AG04450 (cell line): ENCODE results near the gene PTPN3. TPM values are rescaled to one million over a fixed set of nuclear protein-coding genes. Genes with fewer than 3 reads are reported as not detected.
"Not testable (repeated sequence)": the region's sequence is repeated elsewhere in the genome, so short reads cannot be mapped to it uniquely, and the experiment has no call there.

ENCODE experiments used
- CTCF ChIA-PET: fragments of 300-600, 350-600 bp; formaldehyde crosslinking; extraction: SDS; loops from one replicate; lab custom pipeline; 2022; ENCODE audit warnings: antibody characterized with exemption, inconsistent platforms; lab: Charles Lee
- POLR2A ChIA-PET: fragments of 350-600 bp; formaldehyde crosslinking; extraction: SDS; loops from one replicate; lab custom pipeline; 2021; ENCODE audit warnings: antibody characterized with exemption, inconsistent platforms; lab: Yijun Ruan, JAX
- DNase-seq: peaks from one replicate; pipeline ENCODE4 v3.0.0-alpha.2; 2011; ENCODE audit warnings: low read depth, low spot score
- H3K27ac ChIP-seq: one replicate; pipeline ENCODE4 v1.5.1; 2012; ENCODE audit warnings: low read depth, low read length, control low read depth
- H3K27me3 ChIP-seq: one replicate; pipeline ENCODE4 v1.6.0; 2012; ENCODE audit warnings: low read length; ENCODE audit not compliant: control insufficient read depth, insufficient read depth
- H3K4me3 ChIP-seq: 2 replicates; pipeline ENCODE4 v1.5.1; 2011; ENCODE audit warnings: mild to moderate bottlenecking, low read depth, low read length, control low read depth
- H3K9me3 ChIP-seq: 2 replicates; pipeline ENCODE4 v1.5.1; 2012; ENCODE audit warnings: low read length; ENCODE audit not compliant: control insufficient read depth, insufficient read depth
- polyA plus RNA-seq: library from polyadenylated mRNA; depleted of rRNA; stranded (reverse); fragments of >200 nt; gene quantifications from 2 replicates; pipeline ENCODE4 v1.2.3, GENCODE V29; 2011
- TF ChIP-seq, protein P1 (sequence below): IDR thresholded peaks from 2 replicates; pipeline ENCODE4 v1.5.1; 2011; ENCODE audit warnings: low read depth, low read length, control low read depth, inconsistent platforms

Gene PTPN3
- polyA plus RNA-seq, 1 experiment: 1.4 TPM

DNA sequence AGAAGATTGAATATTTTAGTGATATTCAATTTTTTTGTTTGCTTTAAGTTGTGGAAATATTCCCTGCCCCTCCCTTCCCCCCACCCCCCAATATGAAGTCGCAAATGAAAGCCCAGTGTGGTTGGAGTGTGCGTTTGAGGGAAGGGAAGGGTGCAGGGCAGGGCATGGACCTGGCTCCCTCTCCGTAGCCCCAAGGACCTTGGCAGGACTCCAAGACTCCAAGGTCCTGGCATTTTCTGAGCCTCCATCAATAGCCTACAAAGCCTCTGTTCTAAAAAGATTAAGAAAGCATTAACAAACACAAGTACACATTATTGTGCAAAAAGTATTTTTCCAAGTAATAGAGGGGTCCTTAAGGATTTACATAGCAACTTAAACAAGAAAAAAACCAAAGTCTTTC is 38.8 kb upstream of the PTPN3 start:
- ChIA-PET POLR2A (no interaction called here), CTCF (no interaction called here)
- Histone ChIP-seq H3K4me3 (no peak overlapping the region), H3K27me3 (peaks cover 7% of the 10 kb centered on the region), H3K9me3 (no peaks in the 10 kb centered on the region; the same call in 1 of the 2 replicates), H3K27ac (no peak overlapping the region)
- no peak for DNase-seq
- TF ChIP-seq, protein P1, sequence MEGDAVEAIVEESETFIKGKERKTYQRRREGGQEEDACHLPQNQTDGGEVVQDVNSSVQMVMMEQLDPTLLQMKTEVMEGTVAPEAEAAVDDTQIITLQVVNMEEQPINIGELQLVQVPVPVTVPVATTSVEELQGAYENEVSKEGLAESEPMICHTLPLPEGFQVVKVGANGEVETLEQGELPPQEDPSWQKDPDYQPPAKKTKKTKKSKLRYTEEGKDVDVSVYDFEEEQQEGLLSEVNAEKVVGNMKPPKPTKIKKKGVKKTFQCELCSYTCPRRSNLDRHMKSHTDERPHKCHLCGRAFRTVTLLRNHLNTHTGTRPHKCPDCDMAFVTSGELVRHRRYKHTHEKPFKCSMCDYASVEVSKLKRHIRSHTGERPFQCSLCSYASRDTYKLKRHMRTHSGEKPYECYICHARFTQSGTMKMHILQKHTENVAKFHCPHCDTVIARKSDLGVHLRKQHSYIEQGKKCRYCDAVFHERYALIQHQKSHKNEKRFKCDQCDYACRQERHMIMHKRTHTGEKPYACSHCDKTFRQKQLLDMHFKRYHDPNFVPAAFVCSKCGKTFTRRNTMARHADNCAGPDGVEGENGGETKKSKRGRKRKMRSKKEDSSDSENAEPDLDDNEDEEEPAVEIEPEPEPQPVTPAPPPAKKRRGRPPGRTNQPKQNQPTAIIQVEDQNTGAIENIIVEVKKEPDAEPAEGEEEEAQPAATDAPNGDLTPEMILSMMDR: no peak

DNA sequence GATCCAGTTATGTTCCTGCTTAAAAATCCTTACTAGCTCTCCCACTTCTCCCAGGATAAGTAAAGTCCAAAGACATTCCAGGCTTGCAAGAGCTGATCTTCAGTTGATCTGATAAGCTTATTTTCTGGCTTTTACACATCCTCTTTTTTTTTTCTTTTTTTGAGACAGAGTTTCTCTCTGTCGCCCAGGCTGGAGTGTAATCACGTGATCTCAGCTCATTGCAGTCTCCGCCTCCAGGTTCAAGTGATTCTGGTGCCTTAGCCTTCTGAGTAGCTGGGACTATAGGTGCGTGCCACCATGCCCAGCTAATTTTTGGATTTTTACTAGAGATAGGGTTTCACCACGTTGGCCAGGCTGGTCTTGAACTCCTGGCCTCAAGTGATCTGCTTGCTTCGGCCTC is 37.3 kb upstream of the PTPN3 start:
- H3K9me3 ChIP-seq: no peaks in the 10 kb centered on the region; the same call in 1 of the 2 replicates
- TF ChIP-seq, protein P1: no peak
- DNase-seq: no peak
- peaks cover 7% of the 10 kb centered on the region for H3K27me3 ChIP-seq
- no peak overlapping the region for H3K27ac ChIP-seq
- ChIA-PET CTCF (no interaction called here), POLR2A (no interaction called here)
- H3K4me3 ChIP-seq: no peak overlapping the region

DNA sequence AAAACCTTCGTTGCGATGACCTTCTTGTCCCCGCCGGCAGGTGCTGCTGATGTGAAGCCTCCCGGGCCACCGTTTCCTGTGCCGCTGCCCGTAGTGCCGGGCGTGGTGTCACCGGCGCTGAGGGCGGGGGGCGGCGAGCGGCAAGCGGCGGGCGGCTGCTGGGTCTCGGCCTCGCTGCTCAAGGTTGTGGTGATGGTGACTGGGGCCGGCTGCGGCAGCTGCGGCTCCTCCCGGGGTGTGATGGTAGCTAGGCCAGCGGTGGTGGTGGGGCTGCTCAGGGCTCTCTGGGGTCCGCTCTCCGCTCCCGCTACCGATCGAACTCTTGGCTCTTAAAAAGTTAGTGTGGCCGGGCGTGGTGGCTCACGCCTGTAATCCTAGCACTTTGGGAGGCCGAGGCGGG is 36.0 kb upstream of the PTPN3 start:
- Histone ChIP-seq H3K9me3 (no peaks in the 10 kb centered on the region; the same call in 1 of the 2 replicates), H3K27ac (no peak overlapping the region), H3K4me3 (no peak overlapping the region), H3K27me3 (peaks cover 7% of the 10 kb centered on the region)
- POLR2A ChIA-PET: no interaction called here
- TF ChIP-seq, protein P1: no peak
- no peak for DNase-seq
- CTCF ChIA-PET: no interaction called here

DNA sequence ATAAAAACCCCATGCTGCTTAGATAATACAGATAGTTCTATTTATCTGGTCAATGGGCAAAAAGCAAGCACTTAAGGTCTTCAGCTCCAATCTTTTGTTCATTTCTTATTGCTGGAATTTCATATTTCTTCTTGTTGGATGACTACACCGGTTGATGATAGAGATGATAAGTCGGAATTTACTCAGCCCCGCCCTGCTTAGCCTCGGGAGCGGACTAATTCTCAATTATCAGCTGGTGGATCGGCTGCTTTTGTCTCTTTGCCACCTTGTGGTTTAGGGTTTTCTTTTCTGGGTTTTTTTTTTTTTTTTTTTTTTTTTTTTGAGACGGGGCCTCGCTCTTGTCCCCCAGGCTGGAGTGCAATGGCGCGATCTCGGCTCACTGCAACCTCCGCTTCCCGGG is 34.5 kb upstream of the PTPN3 start:
- H3K27ac ChIP-seq, H3K27me3 ChIP-seq, POLR2A ChIA-PET, DNase-seq, H3K9me3 ChIP-seq, H3K4me3 ChIP-seq: not testable (repeated sequence)
- CTCF ChIA-PET: interaction anchor here (0.7 kb wide), 1 partner anchor 329 kb away, joined by 9 read pairs; no protein-coding TSS in a partner anchor

DNA sequence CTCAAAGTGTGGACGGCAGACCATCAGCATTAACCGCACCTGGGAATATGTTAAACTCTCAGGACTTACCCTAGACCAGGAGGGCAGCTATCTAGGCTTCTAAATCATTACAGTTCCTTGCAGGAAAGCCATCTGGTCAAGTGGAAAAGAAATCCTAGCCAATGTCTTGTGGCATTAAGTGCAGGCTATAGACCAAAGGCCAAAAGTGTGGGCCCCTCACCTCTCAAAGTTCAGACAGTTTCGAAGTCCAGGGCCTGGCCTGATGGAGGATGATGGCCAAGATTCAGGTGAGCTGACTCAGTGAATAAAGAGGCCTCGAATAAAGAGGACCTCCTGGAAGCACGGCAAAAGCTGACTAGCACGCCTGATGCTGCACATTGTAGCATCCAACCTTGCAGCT is 24.0 kb upstream of the PTPN3 start:
- Histone ChIP-seq H3K27me3 (no peaks in the 10 kb centered on the region), H3K9me3 (no peaks in the 10 kb centered on the region), H3K4me3 (no peak overlapping the region), H3K27ac (no peak overlapping the region)
- TF ChIP-seq, protein P1: no peak
- POLR2A ChIA-PET: no interaction called here
- no peak for DNase-seq
- CTCF ChIA-PET: interaction anchor here (0.9 to 3.9 kb wide), 2 partner anchors 52 to 81 kb away, joined by 5 to 31 read pairs; no protein-coding TSS in a partner anchor
